Stimulated activated CD4-positive, alpha-beta T cell treated with anti-CD3 and anti-CD28 coated beads, Interleukin-2, amount 100 ng/mL, for 24 hours (primary cell): Measurements from ENCODE around the gene ATG2A.

ENCODE experiments used
- DNase-seq, 2 donors: peaks; one replicate each; pipeline ENCODE4 v3.0.0-alpha.2; 2020

ATG2A gene

GRCh38 chr11:64868904-64869570 lies 48.0 kb downstream of the ATG2A start:
- DNase-seq = peak in 1 of 2 donors; percentile 41

DNA sequence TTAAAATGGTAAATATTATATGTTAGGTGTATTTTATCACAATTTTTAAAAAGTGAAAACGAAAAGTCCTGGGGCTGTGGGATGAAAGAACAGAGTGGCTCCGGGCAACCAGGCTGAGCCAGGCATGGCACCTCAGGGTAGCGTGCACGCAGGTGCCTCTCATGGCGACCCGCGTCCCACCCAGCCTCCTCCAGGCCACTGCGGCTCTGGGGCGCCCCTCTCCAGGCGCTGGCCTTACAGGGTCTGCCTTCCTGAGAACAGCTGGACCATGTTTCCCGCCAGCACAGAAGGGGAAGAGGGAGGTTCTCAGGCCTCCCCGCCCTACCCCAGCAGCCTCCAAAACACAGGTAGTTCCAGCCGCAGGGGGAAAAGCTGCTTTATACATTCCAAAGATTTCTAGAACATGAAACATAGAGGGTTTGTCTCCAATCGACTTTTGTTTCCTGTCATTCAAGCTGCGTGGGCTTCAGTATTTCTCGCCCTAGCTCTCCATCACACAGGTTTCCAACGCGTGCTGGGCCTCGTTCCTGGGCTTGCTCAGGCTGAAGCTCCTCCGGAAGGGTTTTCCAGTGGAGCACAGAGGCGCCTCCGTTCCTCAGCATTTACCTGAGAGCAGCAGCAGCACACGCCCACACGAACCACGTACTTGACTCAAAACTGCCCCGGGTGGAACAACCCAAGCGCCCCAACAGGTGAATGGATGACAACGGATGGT lies 49.1 kb downstream of the ATG2A start:
- DNase-seq = peak in 1 of 2 donors; percentile 49

- DNase-seq = no peak
Measured at GRCh38 chr11:64866173-64866491, 50.9 kb downstream of the ATG2A start.

DNA sequence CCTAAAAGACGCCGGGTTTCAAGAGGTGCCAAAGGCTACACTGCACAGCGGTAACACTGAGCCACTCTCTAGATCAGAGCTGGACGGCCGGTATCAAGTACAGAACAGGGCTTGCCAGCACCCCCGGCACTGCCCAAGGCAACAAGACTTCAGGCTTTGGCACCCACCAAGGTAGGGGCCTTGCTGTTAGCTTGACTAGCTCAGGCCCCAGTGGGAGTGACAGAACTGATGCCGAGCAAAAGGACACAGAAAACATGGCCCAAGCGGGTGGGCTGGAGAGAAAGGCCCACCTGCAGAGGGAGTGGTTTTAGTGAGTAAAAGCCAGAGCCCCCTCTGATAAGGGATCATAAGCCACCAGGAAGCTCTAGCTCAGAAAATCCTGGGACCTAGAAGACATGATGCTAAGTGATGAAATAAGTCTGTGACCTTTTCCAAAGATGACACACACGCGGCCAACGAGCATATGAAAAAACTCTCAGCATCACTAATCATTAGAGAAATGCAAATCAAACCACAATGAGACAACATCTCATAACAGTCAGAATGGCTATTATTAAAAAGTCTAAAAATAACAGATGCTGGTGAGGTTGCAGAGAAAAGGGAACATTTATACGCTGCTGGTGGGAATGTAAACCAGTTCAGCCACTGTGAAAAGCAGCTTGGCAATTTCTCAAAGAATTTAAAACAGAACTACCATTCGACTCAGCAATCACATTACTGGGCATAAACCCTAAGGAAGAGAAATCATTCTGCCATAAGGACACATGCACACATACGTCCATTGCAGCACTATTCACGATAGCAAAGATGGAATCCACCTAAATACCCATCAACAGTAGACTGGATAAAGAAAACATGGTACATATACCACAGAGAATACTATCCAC lies 51.5 kb downstream of the ATG2A start:
- peak; percentile 59 to 60 for DNase-seq

DNA sequence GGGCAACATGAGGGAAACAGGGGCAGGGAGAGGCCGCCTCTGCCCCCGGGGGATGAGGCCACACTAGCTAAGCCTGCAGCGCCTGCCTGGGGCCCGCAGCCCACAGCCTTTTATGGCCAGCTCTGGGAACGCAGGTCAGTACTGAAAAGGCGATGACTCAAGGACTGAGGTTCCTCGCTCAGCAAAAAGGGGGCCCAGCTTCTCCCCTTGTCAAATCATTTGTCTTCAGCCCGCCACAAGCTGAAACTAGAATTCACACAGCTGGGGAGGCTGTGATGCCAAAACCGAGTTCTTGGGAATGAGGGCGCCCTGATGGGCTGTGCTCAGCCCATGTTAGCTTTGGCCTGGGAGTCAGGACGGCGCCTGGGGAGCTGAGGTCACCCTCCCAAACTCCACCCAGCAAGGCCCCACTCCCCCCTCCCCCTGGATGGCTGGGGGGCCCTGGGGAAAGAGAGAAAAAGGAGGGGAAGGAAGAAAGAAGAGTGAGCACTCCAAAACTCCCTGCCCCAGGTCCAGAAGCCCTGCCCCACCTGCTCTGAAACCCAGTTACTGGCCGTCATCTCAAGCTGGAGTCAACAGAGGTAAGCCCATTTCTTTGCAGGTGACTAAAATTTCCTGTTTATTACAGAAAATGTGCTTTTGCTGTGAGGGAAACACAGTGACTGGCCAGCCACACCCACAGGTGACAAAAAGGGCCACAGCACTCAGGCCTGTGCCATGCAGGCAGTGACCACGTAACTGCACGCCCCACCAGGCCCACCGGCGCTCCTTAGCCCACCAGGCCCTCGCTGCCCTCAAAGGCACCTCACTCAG lies 52.3 kb downstream of the ATG2A start:
- DNase-seq = peak; percentile 70 to 71

GRCh38 chr11:64864135-64864472 lies 52.9 kb downstream of the ATG2A start:
- no peak for DNase-seq

GRCh38 chr11:64863391-64864060 lies 53.5 kb downstream of the ATG2A start:
- no peak for DNase-seq

DNA sequence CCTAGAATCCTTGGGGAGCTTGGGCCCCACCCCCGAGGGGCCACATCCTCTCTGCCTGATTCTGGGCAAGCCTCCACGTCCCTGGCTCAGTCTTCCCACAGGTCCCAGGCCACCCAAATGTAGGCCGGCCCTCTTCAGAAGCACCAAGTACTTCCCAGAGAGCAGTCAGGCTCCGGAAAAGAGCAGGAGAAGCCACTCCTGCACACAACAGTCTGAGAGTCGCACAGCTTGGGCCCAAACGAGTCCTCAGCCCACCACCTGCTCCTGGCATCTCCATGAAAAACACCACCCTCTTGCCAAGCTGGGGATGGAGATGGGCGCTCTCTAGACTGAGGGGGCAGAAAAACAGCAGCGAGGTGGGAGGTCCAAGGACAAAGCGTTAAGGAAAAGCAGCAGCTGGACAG lies 54.0 kb downstream of the ATG2A start:
- no peak for DNase-seq

- DNase-seq = no peak
Measured at GRCh38 chr11:64861227-64861975, 55.6 kb downstream of the ATG2A start.

GRCh38 chr11:64859542-64860414 lies 57.2 kb downstream of the ATG2A start:
- peak; percentile 69 for DNase-seq

DNA sequence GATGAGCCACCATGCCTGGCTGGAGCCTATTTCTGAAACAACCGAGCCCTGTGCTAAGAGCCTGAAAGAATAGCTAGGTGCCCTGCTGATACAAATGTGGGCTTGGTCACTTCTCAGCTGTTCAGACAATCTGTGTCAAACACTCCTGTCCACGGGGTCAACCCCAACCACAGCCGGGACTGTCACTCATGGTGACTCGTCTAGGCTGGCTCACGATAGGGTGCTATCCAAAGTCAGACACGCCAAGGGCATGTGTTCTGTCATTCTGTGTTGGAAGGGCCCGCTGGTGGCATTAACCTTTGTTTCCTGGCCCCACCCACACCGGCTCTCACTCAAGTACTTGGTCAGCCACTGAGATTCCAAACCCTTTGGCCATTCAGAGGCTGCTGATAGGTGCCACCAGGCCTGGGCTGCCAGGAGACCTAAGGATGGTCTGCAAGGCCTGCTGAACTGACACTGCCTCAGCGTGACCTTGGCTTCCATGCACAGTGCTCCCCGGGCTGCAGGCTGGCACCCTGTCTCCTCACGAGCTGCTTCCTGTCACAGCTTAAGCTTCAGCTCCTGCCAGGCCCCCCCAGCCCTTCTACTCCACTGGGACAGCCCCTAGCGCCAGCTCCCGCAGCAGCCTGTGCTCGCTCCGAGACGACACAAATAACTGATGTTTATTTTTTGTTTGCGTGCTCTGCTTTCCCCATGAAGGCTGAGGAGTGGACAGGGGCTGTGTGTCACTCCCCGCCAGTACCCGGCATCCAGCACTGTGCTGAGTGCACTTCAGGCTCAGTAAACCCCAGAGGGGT lies 58.3 kb downstream of the ATG2A start:
- peak; percentile 63 to 65 for DNase-seq

GRCh38 chr11:64857485-64857884 lies 59.5 kb downstream of the ATG2A start:
- no peak for DNase-seq

DNA sequence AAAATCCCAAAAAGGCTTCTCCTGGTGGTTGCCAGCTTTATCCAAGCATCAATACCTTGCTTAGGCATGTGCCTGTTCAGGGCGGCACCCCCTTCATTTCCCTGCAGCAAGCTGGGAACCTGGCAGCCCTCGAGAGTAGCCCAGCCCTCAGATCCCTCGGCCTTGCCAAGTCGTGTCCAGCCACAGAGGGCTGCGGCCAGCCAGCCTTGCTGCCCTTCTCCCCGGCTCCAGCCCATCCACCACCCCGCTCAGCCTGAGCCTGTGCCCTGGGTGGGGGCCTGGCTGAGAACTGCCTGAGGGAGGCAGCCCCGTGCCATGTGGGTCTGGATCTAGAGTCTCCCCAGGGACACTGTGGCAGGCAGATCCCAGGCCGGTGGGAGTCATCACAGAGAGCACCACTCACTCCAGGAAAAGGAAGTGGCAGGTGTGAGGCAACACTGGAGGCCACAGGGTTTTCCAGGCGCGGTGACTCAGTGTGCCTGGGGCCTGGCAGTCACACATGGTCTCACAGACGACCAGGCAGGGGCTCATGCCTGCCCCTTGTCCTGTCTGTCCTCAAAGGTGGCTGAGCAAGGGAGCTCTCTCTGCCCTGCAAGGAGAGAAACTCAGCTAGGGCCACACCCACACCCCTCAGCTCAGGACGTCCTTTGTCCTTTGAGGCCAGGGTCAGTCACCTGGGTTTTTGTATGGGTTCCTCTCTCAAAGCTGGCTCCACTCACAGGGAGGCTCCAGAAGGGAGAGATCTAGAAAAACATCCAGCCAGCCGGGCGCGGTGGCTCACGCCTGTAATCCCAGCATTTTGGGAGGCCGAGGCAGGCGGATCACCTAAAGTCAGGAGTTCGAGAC lies 60.4 kb downstream of the ATG2A start:
- DNase-seq = peak; percentile 66 to 78

DNA sequence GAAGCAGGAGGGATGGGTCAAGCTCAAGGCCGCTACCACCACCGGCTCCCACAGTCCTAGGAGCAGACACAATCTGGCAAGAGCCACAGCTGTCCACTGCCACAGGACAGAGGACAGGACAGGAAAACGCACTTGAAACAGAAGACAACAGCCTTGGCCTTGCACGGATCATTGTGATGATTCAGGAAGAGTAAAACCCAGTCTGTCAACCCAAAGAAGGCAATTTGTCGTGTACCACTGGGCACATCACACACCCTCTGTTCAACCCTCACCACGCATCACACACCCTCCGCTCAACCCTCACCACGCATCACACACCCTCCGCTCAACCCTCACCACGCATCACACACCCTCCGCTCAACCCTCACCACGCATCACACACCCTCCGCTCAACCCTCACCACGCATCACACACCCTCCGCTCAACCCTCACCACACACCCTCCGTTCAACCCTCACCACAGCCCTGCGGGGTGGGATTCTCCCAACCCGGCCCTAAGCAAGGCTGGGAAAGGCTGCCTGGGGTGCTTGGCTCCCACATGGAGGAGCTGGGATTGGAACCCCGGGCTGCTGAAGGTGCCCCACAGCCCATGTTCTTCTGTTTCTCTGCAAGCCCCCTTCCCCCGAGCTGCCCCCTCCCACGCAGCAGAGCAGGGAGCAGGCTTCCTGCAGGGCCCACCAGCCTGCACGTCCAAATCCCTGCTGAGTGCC lies 61.3 kb downstream of the ATG2A start:
- DNase-seq = no peak

- DNase-seq = peak; percentile 54 to 55
Measured at GRCh38 chr11:64854534-64855502, 62.2 kb downstream of the ATG2A start.

DNA sequence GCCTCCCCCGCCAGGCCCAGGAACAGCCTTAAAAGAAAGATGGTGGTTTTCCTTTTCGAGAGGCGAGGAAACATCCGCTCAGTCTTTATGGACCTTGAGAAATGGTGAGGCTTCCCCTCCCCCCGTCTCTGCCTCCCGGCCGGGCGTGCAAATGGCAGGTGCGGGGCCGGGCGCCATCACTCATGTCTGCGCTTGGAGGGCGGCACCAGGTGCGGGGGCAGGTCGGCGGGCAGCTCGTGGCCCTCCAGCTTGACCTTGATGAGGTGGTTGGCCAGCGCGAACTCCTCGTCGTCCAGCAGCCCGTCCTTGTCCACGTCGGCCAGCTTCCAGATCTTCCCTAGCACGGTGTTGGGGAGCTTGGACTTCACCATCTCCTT lies 62.9 kb downstream of the ATG2A start:
- no peak for DNase-seq

GRCh38 chr11:64853709-64854108 lies 63.3 kb downstream of the ATG2A start:
- no peak for DNase-seq
